ENCODE measurements around the gene DHODH.

The DHODH gene

GRCh38 chr16:72025404-72026114 lies 17.0 kb downstream of the DHODH start (continued):
- no peak for TF ChIP-seq PRDM10 (tag by site-specific recombination; IDR thresholded peaks at IDR 0.05)
- TF ChIP-seq ZNF791 (tag by site-specific recombination; IDR thresholded peaks at IDR 0.05) = no peak
- no peak for TF ChIP-seq BCL6B (tag by site-specific recombination; IDR thresholded peaks at IDR 0.05)
- no peak for TF ChIP-seq ZNF449 (tag by site-specific recombination; IDR thresholded peaks at IDR 0.05)
- no peak for TF ChIP-seq ZSCAN5A (tag by site-specific recombination; IDR thresholded peaks at IDR 0.05)
- no peak for TF ChIP-seq ZBTB17 (tag by site-specific recombination; IDR thresholded peaks at IDR 0.05)
- no peak for TF ChIP-seq HOXA7 (CRISPR knock-in tag; IDR thresholded peaks at IDR 0.05; ENCODE audit: borderline replicate concordance)
- no peak for TF ChIP-seq GFI1B (tag by site-specific recombination; IDR thresholded peaks at IDR 0.05)
- no peak for TF ChIP-seq MEIS1 (CRISPR knock-in tag; IDR thresholded peaks at IDR 0.05; ENCODE audit: borderline replicate concordance)

GRCh38 chr16:72027669-72028378 lies 19.3 kb downstream of the DHODH start:
- Histone ChIP-seq H3K36me3 (ENCODE audit: control insufficient read depth in 2 of 2, insufficient read depth in 1 of 2, low read length in 2 of 2) (peaks cover 0 to 27% of the 10 kb centered on the region in 2 experiments; a peak in 2 of 3 replicates), H3K9me3 (ENCODE audit: control insufficient read depth, insufficient read depth, low read depth, low read length) (no peaks in the 10 kb centered on the region), H3K4me1 (ENCODE audit: control insufficient read depth, insufficient read depth, low read length) (no peaks in the 10 kb centered on the region), H3K4me3 (ENCODE audit: low read depth, low read length) (no peak overlapping the region), H3K27ac (ENCODE audit: extremely low read depth, low read depth, low read length) (no peak overlapping the region)
- ChIA-PET POLR2A (no interaction called here), CTCF (no interaction called here)
- TF ChIP-seq ZNF239 (tag by site-specific recombination; IDR thresholded peaks at IDR 0.05) = no peak
- TF ChIP-seq CTCF (tag by site-specific recombination; IDR thresholded peaks at IDR 0.05) = no peak
- no peak for TF ChIP-seq ZNF830 (tag by site-specific recombination; IDR thresholded peaks at IDR 0.05; ENCODE audit: low read depth)
- no peak for TF ChIP-seq ZNF639 (tag by site-specific recombination; IDR thresholded peaks at IDR 0.05)
- TF ChIP-seq ZBTB26 (tag by site-specific recombination; optimal IDR thresholded peaks at IDR 0.05) = no peak
- no peak for TF ChIP-seq ZNF433 (tag by site-specific recombination; IDR thresholded peaks at IDR 0.05; ENCODE audit: low read depth)
- no peak for TF ChIP-seq MYNN (tag by site-specific recombination; IDR thresholded peaks at IDR 0.05; ENCODE audit: borderline replicate concordance)
- TF ChIP-seq ZNF692 (tag by site-specific recombination; IDR thresholded peaks at IDR 0.05) = no peak
- TF ChIP-seq ZSCAN23 (tag by site-specific recombination; IDR thresholded peaks at IDR 0.05) = no peak
- no peak for TF ChIP-seq GFI1B (tag by site-specific recombination; IDR thresholded peaks at IDR 0.05)
- TF ChIP-seq ZNF423 (tag by site-specific recombination; IDR thresholded peaks at IDR 0.05) = no peak
